ENCODE measurements around the gene YWHAG.

- TF ChIP-seq POLR2AphosphoS5 (IDR thresholded peaks at IDR 0.05; ENCODE audit: borderline replicate concordance, low read depth, low read length) (no peak), EZH2 (IDR thresholded peaks at IDR 0.05) (no peak), FOXP2 (optimal IDR thresholded peaks at IDR 0.05; ENCODE audit: control extremely low read depth, extremely low read length, insufficient read depth) (no peak)
These were observed 76.2 kb downstream of the YWHAG start for GRCh38 chr7:76282344-76283253.

Measured in SK-N-MC (cell line).